Mucosa of stomach (tissue), 1 donor: ENCODE results near the gene FLT4.

Source experiments
- H3K27me3 ChIP-seq: one replicate; pipeline ENCODE4 v1.7.0; 2013; ENCODE audit warnings: mild to moderate bottlenecking, low read length; ENCODE audit not compliant: control insufficient read depth, insufficient read depth
- H3K36me3 ChIP-seq: one replicate; pipeline ENCODE4 v1.7.0; 2013; ENCODE audit warnings: low read length; ENCODE audit not compliant: control insufficient read depth, insufficient read depth
- H3K4me1 ChIP-seq: one replicate; pipeline ENCODE4 v1.7.0; 2013; ENCODE audit warnings: mild to moderate bottlenecking, low read length; ENCODE audit not compliant: control insufficient read depth, insufficient read depth
- H3K4me3 ChIP-seq: one replicate; pipeline ENCODE4 v1.7.0; 2013; ENCODE audit warnings: low read length
- H3K9ac ChIP-seq: one replicate; pipeline ENCODE4 v1.7.0; 2013; ENCODE audit warnings: mild to moderate bottlenecking, low read length, moderate library complexity
- H3K9me3 ChIP-seq: one replicate; pipeline ENCODE4 v1.7.0; 2013; ENCODE audit warnings: mild to moderate bottlenecking, low read length, moderate library complexity; ENCODE audit not compliant: control insufficient read depth
- donor health status: Pancreatic carcinoma.

The FLT4 gene

GRCh38 chr5:180598316-180598701 is 51.1 kb downstream of the FLT4 start:
- Histone ChIP-seq H3K27me3 (peaks cover 9% of the 10 kb centered on the region), H3K4me3 (no peak overlapping the region), H3K9ac (no peak overlapping the region), H3K4me1 (no peaks in the 10 kb centered on the region), H3K36me3 (no peaks in the 10 kb centered on the region), H3K9me3 (no peaks in the 10 kb centered on the region)

GRCh38 chr5:180596668-180597231 is 52.6 kb downstream of the FLT4 start:
- Histone ChIP-seq H3K4me1 (no peaks in the 10 kb centered on the region), H3K4me3 (no peak overlapping the region), H3K9ac (no peak overlapping the region), H3K9me3 (no peaks in the 10 kb centered on the region), H3K36me3 (no peaks in the 10 kb centered on the region), H3K27me3 (peaks cover 16% of the 10 kb centered on the region)

GRCh38 chr5:180596115-180596667 is 53.2 kb downstream of the FLT4 start:
- Histone ChIP-seq H3K4me1 (no peaks in the 10 kb centered on the region), H3K9ac (no peak overlapping the region), H3K4me3 (no peak overlapping the region), H3K27me3 (peaks cover 22% of the 10 kb centered on the region), H3K36me3 (no peaks in the 10 kb centered on the region), H3K9me3 (no peaks in the 10 kb centered on the region)

GRCh38 chr5:180595381-180596114 is 53.9 kb downstream of the FLT4 start:
- Histone ChIP-seq H3K4me1 (peaks cover under 1% of the 10 kb centered on the region), H3K4me3 (no peak overlapping the region), H3K27me3 (peaks cover 28% of the 10 kb centered on the region), H3K9ac (no peak overlapping the region), H3K36me3 (no peaks in the 10 kb centered on the region), H3K9me3 (no peaks in the 10 kb centered on the region)

- Histone ChIP-seq H3K27me3 (peaks cover 33% of the 10 kb centered on the region), H3K9ac (no peak overlapping the region), H3K4me3 (no peak overlapping the region), H3K4me1 (peaks cover 3% of the 10 kb centered on the region), H3K36me3 (no peaks in the 10 kb centered on the region), H3K9me3 (no peaks in the 10 kb centered on the region)
Observed at GRCh38 chr5:180595046-180595379, 54.4 kb downstream of the FLT4 start.

- Histone ChIP-seq H3K4me3 (no peak overlapping the region), H3K9me3 (no peaks in the 10 kb centered on the region), H3K36me3 (no peaks in the 10 kb centered on the region), H3K27me3 (peaks cover 39% of the 10 kb centered on the region), H3K4me1 (peaks cover 3% of the 10 kb centered on the region), H3K9ac (no peak overlapping the region)
Observed at GRCh38 chr5:180594311-180595045, 54.9 kb downstream of the FLT4 start.

- H3K4me1 ChIP-seq, result peaks cover 3% of the 10 kb centered on the region
- no peak overlapping the region for H3K4me3 ChIP-seq
- H3K27me3 ChIP-seq, result peaks cover 47% of the 10 kb centered on the region
- no peaks in the 10 kb centered on the region for H3K36me3 ChIP-seq
- no peak overlapping the region for H3K9ac ChIP-seq
- H3K9me3 ChIP-seq, result no peaks in the 10 kb centered on the region
Observed at GRCh38 chr5:180593446-180594206, 55.8 kb downstream of the FLT4 start.

GRCh38 chr5:180592176-180592575 is 57.2 kb downstream of the FLT4 start:
- no peaks in the 10 kb centered on the region for H3K36me3 ChIP-seq
- H3K4me1 ChIP-seq, result peaks cover 3% of the 10 kb centered on the region
- H3K27me3 ChIP-seq, result peaks cover 56% of the 10 kb centered on the region
- no peak overlapping the region for H3K9ac ChIP-seq
- no peaks in the 10 kb centered on the region for H3K9me3 ChIP-seq
- H3K4me3 ChIP-seq, result no peak overlapping the region

- no peaks in the 10 kb centered on the region for H3K9me3 ChIP-seq
- no peak within 1 kb of the TSS for H3K9ac ChIP-seq
- no peak within 1 kb of the TSS for H3K4me3 ChIP-seq
- no peaks in the 10 kb centered on the region for H3K36me3 ChIP-seq
- H3K27me3 ChIP-seq, result peaks cover 56% of the 10 kb centered on the region
- peaks cover 3% of the 10 kb centered on the region for H3K4me1 ChIP-seq
Observed at GRCh38 chr5:180591311-180591887, 58.0 kb downstream of the FLT4 start, which contains the start of gene SCGB3A1. SCGB3A1 (minus strand) TSS chr5:180591499; CDS start chr5:180591462, 37 bp downstream.

- no peaks in the 10 kb centered on the region for H3K9me3 ChIP-seq
- peaks cover 3% of the 10 kb centered on the region for H3K4me1 ChIP-seq
- H3K27me3 ChIP-seq, result peaks cover 54% of the 10 kb centered on the region
- no peak overlapping the region for H3K9ac ChIP-seq
- no peak overlapping the region for H3K4me3 ChIP-seq
- H3K36me3 ChIP-seq, result no peaks in the 10 kb centered on the region
Observed at GRCh38 chr5:180590543-180591310, 58.7 kb downstream of the FLT4 start.
